Endothelial cell of umbilical vein (primary cell): ENCODE data around the gene ABCC4. TPM values are rescaled to one million over a fixed set of nuclear protein-coding genes. Genes with fewer than 3 reads are reported as not detected.

Source experiments
- BruUV-seq: library from RNA; stranded (reverse); fragments of 400-500 nt; replicated peaks from 2 replicates; lab custom pipeline; 2021; lab: Mats Ljungman, UMichigan
- CTCF ChIA-PET: fragments of 300-600, 350-600 bp; sonication (Branson Sonifier 250); formaldehyde crosslinking; loops from one replicate; lab custom pipeline; 2021; ENCODE audit warnings: antibody characterized with exemption, inconsistent platforms; lab: Charles Lee
- POLR2A ChIA-PET: fragments of 300-600, 350-600 bp; sonication (Branson Sonifier 250); formaldehyde crosslinking; loops from one replicate; lab custom pipeline; 2021; ENCODE audit warnings: antibody characterized with exemption, inconsistent platforms; lab: Charles Lee
- DNase-seq: peaks from one replicate; pipeline ENCODE4 v3.0.0-alpha.2; 2011; ENCODE audit warnings: low read depth, low spot score
- FAIRE-seq: peaks from 2 replicates; lab custom pipeline; 2011; peaks lifted over from hg19 to GRCh38; lab: Jason Lieb, UNC
- H2AFZ ChIP-seq: 2 replicates; pipeline ENCODE4 v1.6.0; 2012; ENCODE audit warnings: low read depth, low read length, control low read depth, inconsistent platforms
- H3K27ac ChIP-seq: 2 replicates; pipeline ENCODE4 v1.5.1; 2011; ENCODE audit warnings: low read depth, mild to moderate bottlenecking, control low read depth, low read length, moderate library complexity; ENCODE audit not compliant: insufficient read depth
- H3K27me3 ChIP-seq, 2 experiments: 2 replicates each; pipeline versions ENCODE4 v1.6.0 to v1.6.1; 2011; ENCODE audit warnings: low read length in 2 of 2, mixed read lengths in 1 of 2; ENCODE audit not compliant: control insufficient read depth in 2 of 2, insufficient read depth in 2 of 2
- H3K36me3 ChIP-seq, 2 experiments: 2 replicates in 1 of 2; 3 replicates in 1 of 2; pipeline ENCODE4 v1.5.1; 2011; ENCODE audit warnings: low read length in 2 of 2, mild to moderate bottlenecking in 1 of 2, moderate library complexity in 1 of 2; ENCODE audit not compliant: control insufficient read depth in 2 of 2, insufficient read depth in 2 of 2; ENCODE audit errors: extremely low read depth in 1 of 2
- H3K4me1 ChIP-seq: 3 replicates; pipeline ENCODE4 v1.5.1; 2011; ENCODE audit warnings: mild to moderate bottlenecking, low read length; ENCODE audit not compliant: control insufficient read depth, insufficient read depth; ENCODE audit errors: extremely low read depth
- H3K4me2 ChIP-seq: 2 replicates; pipeline ENCODE4 v1.6.1; 2011; ENCODE audit warnings: low read length, control low read depth, mixed read lengths; ENCODE audit not compliant: insufficient read depth
- H3K4me3 ChIP-seq, 3 experiments: fragments of 200-600 bp in 1 of 3; sonication (generic), shearing (Covaris generic) in 1 of 3; replicated peaks in 1 of 3; 2 replicates each; pipeline ENCODE4 v1.5.1; 2011 to 2016; ENCODE audit warnings: control low read depth in 3 of 3, low read length in 3 of 3, mild to moderate bottlenecking in 2 of 3, inconsistent platforms in 1 of 3, low read depth in 1 of 3, moderate library complexity in 1 of 3; ENCODE audit not compliant: insufficient read depth in 1 of 3
- H3K79me2 ChIP-seq: 2 replicates; pipeline ENCODE4 v1.6.0; 2012; ENCODE audit warnings: low read length, inconsistent platforms; ENCODE audit not compliant: control insufficient read depth, insufficient read depth
- H3K9ac ChIP-seq: replicated peaks from 2 replicates; pipeline ENCODE3; 2011; ENCODE audit warnings: low read length, control low read depth; ENCODE audit not compliant: insufficient read depth; ENCODE audit errors: extremely low read depth
- H3K9me1 ChIP-seq: replicated peaks from 3 replicates; pipeline ENCODE4 v1.6.0; 2011; ENCODE audit warnings: mild to moderate bottlenecking, low read length; ENCODE audit not compliant: control insufficient read depth, insufficient read depth; ENCODE audit errors: extremely low read depth
- H3K9me3 ChIP-seq: replicated peaks from 2 replicates; pipeline ENCODE4 v1.5.1; 2012; ENCODE audit warnings: low read length, inconsistent platforms; ENCODE audit not compliant: control insufficient read depth, insufficient read depth
- H4K20me1 ChIP-seq: replicated peaks from 2 replicates; pipeline ENCODE3; 2011; ENCODE audit warnings: mild to moderate bottlenecking, low read length; ENCODE audit not compliant: control insufficient read depth, insufficient read depth; ENCODE audit errors: extremely low read depth
- EZH2 ChIP-seq: IDR thresholded peaks from 2 replicates; pipeline ENCODE4 v1.6.1; 2012; ENCODE audit warnings: borderline replicate concordance, low read depth, mild to moderate bottlenecking, moderate library complexity, low read length, inconsistent platforms; ENCODE audit not compliant: severe bottlenecking
- FOS ChIP-seq: IDR thresholded peaks from 2 replicates; pipeline ENCODE4 v1.6.1; 2011; ENCODE audit warnings: mild to moderate bottlenecking, low read length, moderate library complexity, borderline replicate concordance; ENCODE audit not compliant: insufficient read depth
- JUN ChIP-seq: IDR thresholded peaks from 2 replicates; pipeline ENCODE4 v1.6.1; 2011; ENCODE audit warnings: borderline replicate concordance, low read depth; ENCODE audit not compliant: insufficient read length, insufficient read depth
- POLR2A ChIP-seq: IDR thresholded peaks from 2 replicates; pipeline ENCODE4 v1.6.1; 2012; ENCODE audit warnings: low read depth, mild to moderate bottlenecking, control low read depth, low read length
- POLR2AphosphoS5 ChIP-seq: IDR thresholded peaks from 2 replicates; pipeline ENCODE4 v1.6.1; 2012; ENCODE audit warnings: low read depth, mild to moderate bottlenecking, control low read depth, low read length, moderate library complexity; ENCODE audit not compliant: insufficient read depth
- dilution Hi-C: fragments of 300-500 bp; cut with MboI; formaldehyde crosslinking; loops from one replicate; pipeline ENCODE4 v1.15.0; 2019; ENCODE audit warnings: low sequenced_read_pairs; ENCODE audit not compliant: extremely low pct_ligation_motif_present
- intact Hi-C: fragments of 100-400 bp; cut with micrococcal nuclease; formaldehyde crosslinking; loops from one replicate; pipeline ENCODE4 v1.10.0; 2022
- polyA plus RNA-seq, 4 experiments: library from polyadenylated mRNA; depleted of rRNA in 3 of 4; stranded (reverse) in 3 of 4; unstranded in 1 of 4; fragments of >200 nt; gene quantifications; 2 replicates each; pipeline versions ENCODE4 v1.2.1 to v1.2.3, GENCODE V29; 2011 to 2012; ENCODE audit warnings: missing spikeins in 1 of 4
- total RNA-seq: library from RNA; stranded (reverse); gene quantifications from 2 replicates; pipeline ENCODE4 v1.2.3, GENCODE V29; 2021
- TF ChIP-seq, protein P1 (sequence below), 2 donors: IDR thresholded peaks; 1 replicate in 1 of 2; 2 replicates in 1 of 2; pipeline ENCODE4 v1.5.1; 2011; ENCODE audit warnings: low read length in 2 of 2, mild to moderate bottlenecking in 2 of 2, moderate library complexity in 2 of 2, control low read depth in 1 of 2, inconsistent platforms in 1 of 2, low read depth in 1 of 2; ENCODE audit not compliant: insufficient read depth in 1 of 2; ENCODE audit errors: extremely low read depth in 1 of 2

ABCC4 gene
- total and polyA plus RNA-seq, 2 donors (not counting 3 experiments of a cell fraction or from before 2014, with no cell fraction given) = 9.2 to 15.9 TPM

DNA sequence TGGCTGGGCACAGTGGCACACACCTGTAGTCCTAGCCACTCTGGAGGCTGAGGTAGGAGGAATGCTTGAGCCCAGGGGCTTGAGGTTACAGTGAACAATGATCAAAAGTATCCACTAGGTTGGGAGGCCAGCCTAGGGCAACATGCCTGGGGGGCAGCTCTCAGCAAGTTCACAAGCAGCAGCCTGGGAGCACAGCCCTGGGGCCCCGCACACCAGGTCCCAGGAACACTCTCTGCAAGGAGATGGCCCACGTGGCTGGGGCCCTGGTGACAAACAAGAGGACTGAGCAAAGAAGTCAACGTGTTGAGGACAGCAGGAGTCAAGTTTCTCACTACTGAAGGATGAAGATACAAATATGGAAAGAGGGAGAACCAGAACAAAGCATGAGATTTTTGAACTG is 39.3 kb downstream of the ABCC4 start:
- dilution Hi-C loops (no loop called here), intact Hi-C loops (no loop called here)
- FAIRE-seq (no peak), DNase-seq (no peak)
- Histone ChIP-seq H3K9ac (no peak overlapping the region), H3K4me2 (no peak overlapping the region), H3K27me3 (no peaks in the 10 kb centered on the region), H2AFZ (no peak overlapping the region), H3K4me1 (peaks cover 10% of the 10 kb centered on the region), H4K20me1 (no peaks in the 10 kb centered on the region), H3K27ac (no peak overlapping the region), H3K9me1 (no peaks in the 10 kb centered on the region), H3K36me3 (no peaks in the 10 kb centered on the region), H3K79me2 (peaks cover 3% of the 10 kb centered on the region), H3K9me3 (no peaks in the 10 kb centered on the region), H3K4me3 (no peak overlapping the region)
- CTCF ChIA-PET = interaction anchor here (0.6 kb wide), 1 partner anchor 102 kb away, joined by 3 read pairs; no protein-coding TSS in a partner anchor
- BruUV-seq = no TSS peak
- POLR2A ChIA-PET = no interaction called here
- TF ChIP-seq POLR2AphosphoS5 (no peak), FOS (no peak), EZH2 (no peak), POLR2A (no peak), JUN (no peak)
- TF ChIP-seq, protein P1, sequence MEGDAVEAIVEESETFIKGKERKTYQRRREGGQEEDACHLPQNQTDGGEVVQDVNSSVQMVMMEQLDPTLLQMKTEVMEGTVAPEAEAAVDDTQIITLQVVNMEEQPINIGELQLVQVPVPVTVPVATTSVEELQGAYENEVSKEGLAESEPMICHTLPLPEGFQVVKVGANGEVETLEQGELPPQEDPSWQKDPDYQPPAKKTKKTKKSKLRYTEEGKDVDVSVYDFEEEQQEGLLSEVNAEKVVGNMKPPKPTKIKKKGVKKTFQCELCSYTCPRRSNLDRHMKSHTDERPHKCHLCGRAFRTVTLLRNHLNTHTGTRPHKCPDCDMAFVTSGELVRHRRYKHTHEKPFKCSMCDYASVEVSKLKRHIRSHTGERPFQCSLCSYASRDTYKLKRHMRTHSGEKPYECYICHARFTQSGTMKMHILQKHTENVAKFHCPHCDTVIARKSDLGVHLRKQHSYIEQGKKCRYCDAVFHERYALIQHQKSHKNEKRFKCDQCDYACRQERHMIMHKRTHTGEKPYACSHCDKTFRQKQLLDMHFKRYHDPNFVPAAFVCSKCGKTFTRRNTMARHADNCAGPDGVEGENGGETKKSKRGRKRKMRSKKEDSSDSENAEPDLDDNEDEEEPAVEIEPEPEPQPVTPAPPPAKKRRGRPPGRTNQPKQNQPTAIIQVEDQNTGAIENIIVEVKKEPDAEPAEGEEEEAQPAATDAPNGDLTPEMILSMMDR (IDR thresholded peaks at IDR 0.05; ENCODE audit: extremely low read depth in 1 of 2, insufficient read depth in 1 of 2, low read depth in 1 of 2, low read length in 2 of 2) = no peak
